ENCODE data around the gene TBC1D10B.

Gene TBC1D10B

GRCh38 chr16:30382111-30382881 is 12.0 kb upstream of the TBC1D10B start, which contains the start of gene SEPTIN1:
TSS of gene SEPTIN1 (minus strand) at chr16:30382561. CDS start at chr16:30382542, 19 bp downstream.
- ATAC-seq = no peak
- TF ChIP-seq ZFP3 (CRISPR knock-in tag; IDR thresholded peaks at IDR 0.05) = no peak

GRCh38 chr16:30381291-30382041 is 11.2 kb upstream of the TBC1D10B start:
- TF ChIP-seq BACH2 (CRISPR knock-in tag; IDR thresholded peaks at IDR 0.05; ENCODE audit: borderline replicate concordance) (no peak), ESRRG (CRISPR knock-in tag; IDR thresholded peaks at IDR 0.05) (no peak), ZNF8 (CRISPR knock-in tag; IDR thresholded peaks at IDR 0.05) (no peak), ZC3H10 (CRISPR knock-in tag; IDR thresholded peaks at IDR 0.05) (no peak), TCF4 (CRISPR knock-in tag; IDR thresholded peaks at IDR 0.05; ENCODE audit: borderline replicate concordance) (no peak)
- TF ChIP-seq, protein P1, sequence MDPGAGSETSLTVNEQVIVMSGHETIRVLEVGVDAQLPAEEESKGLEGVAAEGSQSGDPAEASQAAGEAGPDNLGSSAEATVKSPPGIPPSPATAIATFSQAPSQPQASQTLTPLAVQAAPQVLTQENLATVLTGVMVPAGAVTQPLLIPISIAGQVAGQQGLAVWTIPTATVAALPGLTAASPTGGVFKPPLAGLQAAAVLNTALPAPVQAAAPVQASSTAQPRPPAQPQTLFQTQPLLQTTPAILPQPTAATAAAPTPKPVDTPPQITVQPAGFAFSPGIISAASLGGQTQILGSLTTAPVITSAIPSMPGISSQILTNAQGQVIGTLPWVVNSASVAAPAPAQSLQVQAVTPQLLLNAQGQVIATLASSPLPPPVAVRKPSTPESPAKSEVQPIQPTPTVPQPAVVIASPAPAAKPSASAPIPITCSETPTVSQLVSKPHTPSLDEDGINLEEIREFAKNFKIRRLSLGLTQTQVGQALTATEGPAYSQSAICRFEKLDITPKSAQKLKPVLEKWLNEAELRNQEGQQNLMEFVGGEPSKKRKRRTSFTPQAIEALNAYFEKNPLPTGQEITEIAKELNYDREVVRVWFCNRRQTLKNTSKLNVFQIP (CRISPR knock-in tag; IDR thresholded peaks at IDR 0.05; ENCODE audit: borderline replicate concordance, low read depth) = no peak
- no peak for ATAC-seq

DNA sequence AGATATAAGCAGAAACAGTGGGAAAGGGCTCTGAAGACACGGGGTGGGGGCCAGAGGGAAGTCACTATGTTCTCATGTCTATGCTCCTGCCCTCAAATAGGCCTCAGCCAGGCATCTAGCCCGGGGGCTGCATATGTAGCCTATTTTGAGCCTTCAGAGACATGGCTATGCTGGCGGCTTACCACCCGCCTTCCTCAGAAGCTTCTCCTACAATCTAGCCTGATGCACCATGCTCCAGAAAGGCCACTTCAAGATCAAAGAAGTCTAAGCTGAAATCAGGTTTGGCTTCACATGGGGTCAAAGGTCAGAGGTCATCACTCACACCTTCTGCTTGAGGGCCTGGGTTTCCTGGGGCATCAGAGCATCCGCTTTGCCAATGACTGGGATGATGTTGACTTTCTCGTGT is 10.5 kb upstream of the TBC1D10B start:
- TF ChIP-seq, protein P2, sequence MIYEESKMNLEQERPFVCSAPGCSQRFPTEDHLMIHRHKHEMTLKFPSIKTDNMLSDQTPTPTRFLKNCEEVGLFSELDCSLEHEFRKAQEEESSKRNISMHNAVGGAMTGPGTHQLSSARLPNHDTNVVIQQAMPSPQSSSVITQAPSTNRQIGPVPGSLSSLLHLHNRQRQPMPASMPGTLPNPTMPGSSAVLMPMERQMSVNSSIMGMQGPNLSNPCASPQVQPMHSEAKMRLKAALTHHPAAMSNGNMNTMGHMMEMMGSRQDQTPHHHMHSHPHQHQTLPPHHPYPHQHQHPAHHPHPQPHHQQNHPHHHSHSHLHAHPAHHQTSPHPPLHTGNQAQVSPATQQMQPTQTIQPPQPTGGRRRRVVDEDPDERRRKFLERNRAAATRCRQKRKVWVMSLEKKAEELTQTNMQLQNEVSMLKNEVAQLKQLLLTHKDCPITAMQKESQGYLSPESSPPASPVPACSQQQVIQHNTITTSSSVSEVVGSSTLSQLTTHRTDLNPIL (CRISPR knock-in tag; IDR thresholded peaks at IDR 0.05; ENCODE audit: low read depth) = no peak
- TF ChIP-seq, protein P3, sequence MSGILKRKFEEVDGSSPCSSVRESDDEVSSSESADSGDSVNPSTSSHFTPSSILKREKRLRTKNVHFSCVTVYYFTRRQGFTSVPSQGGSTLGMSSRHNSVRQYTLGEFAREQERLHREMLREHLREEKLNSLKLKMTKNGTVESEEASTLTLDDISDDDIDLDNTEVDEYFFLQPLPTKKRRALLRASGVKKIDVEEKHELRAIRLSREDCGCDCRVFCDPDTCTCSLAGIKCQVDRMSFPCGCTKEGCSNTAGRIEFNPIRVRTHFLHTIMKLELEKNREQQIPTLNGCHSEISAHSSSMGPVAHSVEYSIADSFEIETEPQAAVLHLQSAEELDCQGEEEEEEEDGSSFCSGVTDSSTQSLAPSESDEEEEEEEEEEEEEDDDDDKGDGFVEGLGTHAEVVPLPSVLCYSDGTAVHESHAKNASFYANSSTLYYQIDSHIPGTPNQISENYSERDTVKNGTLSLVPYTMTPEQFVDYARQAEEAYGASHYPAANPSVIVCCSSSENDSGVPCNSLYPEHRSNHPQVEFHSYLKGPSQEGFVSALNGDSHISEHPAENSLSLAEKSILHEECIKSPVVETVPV (CRISPR knock-in tag; IDR thresholded peaks at IDR 0.05) = no peak
- TF ChIP-seq TSHZ2 (CRISPR knock-in tag; IDR thresholded peaks at IDR 0.05) (no peak), SNAI2 (CRISPR knock-in tag; IDR thresholded peaks at IDR 0.05) (no peak), RARB (CRISPR knock-in tag; IDR thresholded peaks at IDR 0.05) (no peak), ZC3H10 (CRISPR knock-in tag; IDR thresholded peaks at IDR 0.05) (no peak), ZFP3 (CRISPR knock-in tag; IDR thresholded peaks at IDR 0.05) (no peak), ARNTL (CRISPR knock-in tag; IDR thresholded peaks at IDR 0.05; ENCODE audit: borderline replicate concordance, low read depth) (no peak), GLIS3 (CRISPR knock-in tag; IDR thresholded peaks at IDR 0.05) (no peak), ESRRG (CRISPR knock-in tag; IDR thresholded peaks at IDR 0.05) (no peak), BACH2 (CRISPR knock-in tag; IDR thresholded peaks at IDR 0.05; ENCODE audit: borderline replicate concordance) (no peak), TCF4 (CRISPR knock-in tag; IDR thresholded peaks at IDR 0.05; ENCODE audit: borderline replicate concordance) (no peak), PATZ1 (CRISPR knock-in tag; IDR thresholded peaks at IDR 0.05; ENCODE audit: borderline replicate concordance) (no peak), TOX (CRISPR knock-in tag; IDR thresholded peaks at IDR 0.05; ENCODE audit: borderline replicate concordance) (no peak), ZNF565 (CRISPR knock-in tag; conservative IDR thresholded peaks at IDR 0.05; ENCODE audit: low read depth) (no peak), ZNF8 (CRISPR knock-in tag; IDR thresholded peaks at IDR 0.05) (no peak), ISL1 (CRISPR knock-in tag; IDR thresholded peaks at IDR 0.05) (no peak), ZFP30 (CRISPR knock-in tag; IDR thresholded peaks at IDR 0.05) (no peak)
- TF ChIP-seq, protein P1 (CRISPR knock-in tag; IDR thresholded peaks at IDR 0.05; ENCODE audit: borderline replicate concordance, low read depth) = no peak
- no peak for ATAC-seq

Measured in SK-N-SH treated with all-trans-retinoic acid at 6 μM for 48 hours (cell line).